Brain microvascular endothelial cell (primary cell): ENCODE data around the gene AHI1.

Experiments
- DNase-seq: peaks from one replicate; pipeline ENCODE4 v3.0.0-alpha.2; 2020
- H3K27ac ChIP-seq: fragments of 250-450 bp; sonication (Bioruptor Pico); 2 replicates; pipeline ENCODE4 v1.5.1; 2020; ENCODE audit warnings: mild to moderate bottlenecking, moderate library complexity
- H3K27me3 ChIP-seq: fragments of 250-450 bp; sonication (Bioruptor Pico); replicated peaks from 2 replicates; pipeline ENCODE4 v1.5.1; 2020; ENCODE audit warnings: mild to moderate bottlenecking
- H3K36me3 ChIP-seq: fragments of 250-450 bp; sonication (Bioruptor Pico); replicated peaks from 2 replicates; pipeline ENCODE4 v1.5.1; 2020; ENCODE audit warnings: mild to moderate bottlenecking
- H3K4me3 ChIP-seq: 2 replicates; pipeline ENCODE4 v1.5.1; 2011; ENCODE audit warnings: low read depth, mild to moderate bottlenecking, control low read depth, low read length, moderate library complexity
- in situ Hi-C: cut with HindIII; loops from 2 replicates; pipeline ENCODE4 v1.10.0; 2017; ENCODE audit warnings: low sequenced_read_pairs, low pct_ligation_motif_present
- TF ChIP-seq, protein P1 (sequence below): IDR thresholded peaks from 2 replicates; pipeline ENCODE4 v1.5.1; 2011; ENCODE audit warnings: low read depth, mild to moderate bottlenecking, moderate library complexity, low read length, control low read depth, inconsistent platforms; ENCODE audit errors: missing control alignments

Gene AHI1

GRCh38 chr6:135504734-135505133, 7.2 kb upstream of the AHI1 start:
- TF ChIP-seq, protein P1, sequence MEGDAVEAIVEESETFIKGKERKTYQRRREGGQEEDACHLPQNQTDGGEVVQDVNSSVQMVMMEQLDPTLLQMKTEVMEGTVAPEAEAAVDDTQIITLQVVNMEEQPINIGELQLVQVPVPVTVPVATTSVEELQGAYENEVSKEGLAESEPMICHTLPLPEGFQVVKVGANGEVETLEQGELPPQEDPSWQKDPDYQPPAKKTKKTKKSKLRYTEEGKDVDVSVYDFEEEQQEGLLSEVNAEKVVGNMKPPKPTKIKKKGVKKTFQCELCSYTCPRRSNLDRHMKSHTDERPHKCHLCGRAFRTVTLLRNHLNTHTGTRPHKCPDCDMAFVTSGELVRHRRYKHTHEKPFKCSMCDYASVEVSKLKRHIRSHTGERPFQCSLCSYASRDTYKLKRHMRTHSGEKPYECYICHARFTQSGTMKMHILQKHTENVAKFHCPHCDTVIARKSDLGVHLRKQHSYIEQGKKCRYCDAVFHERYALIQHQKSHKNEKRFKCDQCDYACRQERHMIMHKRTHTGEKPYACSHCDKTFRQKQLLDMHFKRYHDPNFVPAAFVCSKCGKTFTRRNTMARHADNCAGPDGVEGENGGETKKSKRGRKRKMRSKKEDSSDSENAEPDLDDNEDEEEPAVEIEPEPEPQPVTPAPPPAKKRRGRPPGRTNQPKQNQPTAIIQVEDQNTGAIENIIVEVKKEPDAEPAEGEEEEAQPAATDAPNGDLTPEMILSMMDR: no peak
- no peak for DNase-seq
- no peaks in the 10 kb centered on the region for H3K27me3 ChIP-seq
- in situ Hi-C loops: no loop called here
- H3K27ac ChIP-seq: no peak overlapping the region
- no peak overlapping the region for H3K4me3 ChIP-seq
- H3K36me3 ChIP-seq: no peaks in the 10 kb centered on the region

DNA sequence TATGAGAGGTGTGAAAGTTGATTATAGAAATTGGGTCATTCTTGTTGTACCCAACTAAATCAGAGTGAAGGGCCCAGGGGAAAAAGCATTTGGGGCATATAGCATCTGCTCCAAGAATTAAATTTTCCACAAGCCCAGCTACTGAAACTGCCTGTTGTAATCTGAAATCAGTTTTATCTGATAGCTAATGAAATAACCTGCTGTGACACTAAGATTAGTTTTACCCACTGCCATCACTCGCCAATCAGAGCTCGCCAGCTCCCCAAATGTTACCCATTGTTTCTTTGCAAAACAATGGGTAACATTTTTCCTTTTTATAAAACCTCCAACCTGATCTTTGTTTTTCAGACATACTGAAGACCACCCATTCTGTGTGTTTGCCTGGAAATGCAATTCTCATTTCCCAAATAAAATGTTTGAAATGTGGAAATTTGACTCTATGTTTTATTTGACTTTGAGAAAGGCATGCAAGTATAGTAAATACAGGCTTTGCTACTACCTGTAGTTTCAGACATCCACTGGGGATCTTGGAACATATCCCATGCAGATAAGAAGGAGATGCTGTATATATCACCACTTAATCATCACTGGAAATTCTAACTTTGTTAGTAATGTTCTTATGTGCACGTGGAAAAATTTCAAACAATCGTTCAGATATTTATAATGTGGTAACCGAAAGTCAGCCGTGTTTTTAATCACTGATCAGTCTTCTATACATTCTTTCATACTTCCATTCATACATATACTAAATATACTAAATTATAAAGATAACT, 6.3 kb upstream of the AHI1 start:
- TF ChIP-seq, protein P1: no peak

DNA sequence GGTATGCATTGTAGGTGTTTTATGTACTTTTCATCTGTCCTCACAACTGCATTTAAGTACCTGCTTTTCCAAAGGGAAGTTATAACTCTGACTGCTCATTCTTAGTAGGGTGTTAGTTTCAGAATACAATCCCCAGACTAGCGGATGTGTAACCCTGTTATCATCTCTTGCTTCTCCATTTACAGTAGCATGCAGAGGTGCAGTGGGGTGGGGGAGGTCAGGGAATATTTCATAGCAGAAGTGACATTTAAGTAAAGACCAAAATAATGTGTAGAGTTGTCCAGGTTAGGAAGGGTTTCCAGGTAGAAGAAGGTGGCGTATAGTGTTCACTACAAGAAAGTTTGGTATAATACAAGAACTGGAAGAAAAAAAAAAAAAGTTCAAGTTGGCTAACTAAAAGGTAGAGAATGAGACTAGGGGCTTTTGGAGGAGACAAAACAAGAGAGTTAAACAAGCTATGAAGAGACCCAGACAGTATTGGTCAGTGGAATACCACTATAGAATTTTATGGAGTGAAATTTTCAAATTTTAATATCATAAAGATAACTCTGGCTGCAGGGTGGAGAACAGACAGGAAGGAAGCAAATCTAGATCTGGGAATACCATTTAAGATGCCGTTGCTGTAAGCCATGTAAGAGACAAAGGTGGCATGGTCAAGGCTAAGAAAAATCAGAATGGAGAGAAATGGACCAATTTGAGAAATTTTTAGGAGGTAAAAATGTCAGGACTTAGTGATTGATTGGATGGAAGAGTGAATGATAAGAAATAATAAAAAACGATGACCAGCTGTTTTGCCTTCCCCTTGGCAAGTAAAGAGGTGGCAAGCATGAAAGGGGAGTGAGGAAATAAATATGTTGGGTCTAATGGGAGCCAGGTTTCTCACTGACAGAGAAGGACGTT, 2.2 kb upstream of the AHI1 start:
- TF ChIP-seq, protein P1: no peak
- Histone ChIP-seq H3K27me3 (no peaks in the 10 kb centered on the region), H3K36me3 (no peaks in the 10 kb centered on the region), H3K27ac (no peak overlapping the region), H3K4me3 (no peak overlapping the region)
- in situ Hi-C loops: no loop called here
- no peak for DNase-seq

More for the DNA sequence above, 6.3 kb upstream of the AHI1 start:
- no peak overlapping the region for H3K27ac ChIP-seq
- no peak overlapping the region for H3K4me3 ChIP-seq
- no peaks in the 10 kb centered on the region for H3K36me3 ChIP-seq
- no peaks in the 10 kb centered on the region for H3K27me3 ChIP-seq
- DNase-seq: no peak
- in situ Hi-C loops: no loop called here

DNA sequence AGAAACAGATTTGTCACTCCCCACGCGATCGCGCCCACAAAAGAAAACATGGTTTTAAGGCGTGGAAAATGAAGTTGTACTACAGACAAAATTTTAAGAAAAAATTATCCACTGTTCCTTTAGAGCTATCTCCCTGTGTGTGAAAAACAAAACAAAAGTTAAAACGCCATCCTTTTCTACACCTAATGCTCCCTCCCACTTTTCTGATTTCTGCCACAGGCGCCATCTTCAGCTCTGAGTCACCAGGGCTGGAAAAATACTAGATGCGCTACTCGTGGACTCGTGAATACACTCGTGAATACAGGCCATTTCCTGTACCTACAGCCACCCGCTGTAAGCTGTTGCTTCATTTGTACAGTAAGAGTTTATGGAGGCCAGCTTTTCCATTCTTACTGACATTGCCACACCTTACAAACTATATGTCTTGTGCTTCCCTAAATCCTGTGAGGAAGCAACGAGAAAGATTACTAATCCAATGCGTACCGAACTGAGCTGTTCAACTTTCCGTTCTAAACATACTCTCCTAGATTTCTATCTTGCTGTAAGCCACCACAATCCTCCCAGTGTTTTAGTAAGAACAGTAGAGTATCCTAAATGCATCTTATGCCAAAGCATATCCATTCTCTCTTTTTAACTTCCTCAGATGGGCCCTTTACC, 773 bp upstream of the AHI1 start:
- Histone ChIP-seq H3K27ac (peak overlapping the region; percentile 98), H3K4me3 (peak overlapping the region; percentile 90), H3K27me3 (no peaks in the 10 kb centered on the region), H3K36me3 (no peaks in the 10 kb centered on the region)
- peak; percentile 87 for DNase-seq
- TF ChIP-seq, protein P1: no peak
- in situ Hi-C loops: no loop called here

- Histone ChIP-seq H3K27me3 (no peaks in the 10 kb centered on the region), H3K36me3 (no peaks in the 10 kb centered on the region), H3K27ac (peak overlapping the region; percentile 98), H3K4me3 (peak overlapping the region; percentile 90)
- DNase-seq: no peak
- TF ChIP-seq, protein P1: no peak
- in situ Hi-C loops: no loop called here
These were observed 634 bp downstream of the AHI1 start for GRCh38 chr6:135496800-135497411.
